ENCODE data around the gene SIAH3. TPM values are rescaled to one million over a fixed set of nuclear protein-coding genes. Genes with fewer than 3 reads are reported as not detected.

The SIAH3 gene
- total RNA-seq, 2 experiments from 2014 or later = not detected

- H3K36me3 ChIP-seq (ENCODE audit: insufficient read depth, low read length) = no peaks in the 10 kb centered on the region
- no peak overlapping the region for H3K4me3 ChIP-seq (ENCODE audit: low read depth, low read length, poor library complexity, severe bottlenecking)
- H2AFZ ChIP-seq (ENCODE audit: low read length) = no peak overlapping the region
- no peaks in the 10 kb centered on the region for H3K9me2 ChIP-seq (ENCODE audit: insufficient read depth, low read length)
- no peak overlapping the region for H3K4me2 ChIP-seq (ENCODE audit: low read length)
- DNase-seq (ENCODE audit: low spot score) = no peak
- POLR2A ChIA-PET = interaction anchor here (0.7 kb wide), 1 partner anchor 10 kb away, joined by 3 read pairs; no protein-coding TSS in a partner anchor
- H3K9me3 ChIP-seq (ENCODE audit: low read length) = no peaks in the 10 kb centered on the region
- CTCF ChIA-PET (ENCODE audit: unreplicated experiment) = no interaction called here
- H3K27ac ChIP-seq (ENCODE audit: low read depth, low read length, poor library complexity, severe bottlenecking) = no peak overlapping the region
- BruUV-seq (replicated peaks) = no TSS peak
- H3K4me1 ChIP-seq (ENCODE audit: insufficient read depth, low read length, poor library complexity, severe bottlenecking) = no peaks in the 10 kb centered on the region
- intact Hi-C loops (cut with micrococcal nuclease; ENCODE audit: unreplicated experiment) = no loop called here
- H4K20me1 ChIP-seq (ENCODE audit: insufficient read depth, low read length) = no peaks in the 10 kb centered on the region
- H3K79me2 ChIP-seq (ENCODE audit: insufficient read depth, low read depth, low read length) = no peaks in the 10 kb centered on the region
- TF ChIP-seq CTCF (conservative IDR thresholded peaks at IDR 0.05; ENCODE audit: low read length) (no peak), EZH2phosphoT487 (IDR thresholded peaks at IDR 0.05; ENCODE audit: borderline replicate concordance, low read depth, low read length) (no peak)
Observed at GRCh38 chr13:45752510-45752909, 99.0 kb downstream of the SIAH3 start.

- H4K20me1 ChIP-seq (ENCODE audit: insufficient read depth, low read length) = no peaks in the 10 kb centered on the region
- intact Hi-C loops (cut with micrococcal nuclease; ENCODE audit: unreplicated experiment) = no loop called here
- CTCF ChIA-PET (ENCODE audit: unreplicated experiment) = no interaction called here
- POLR2A ChIA-PET = interaction anchor here (0.7 kb wide), 1 partner anchor 11 kb away, joined by 3 read pairs; no protein-coding TSS in a partner anchor
- no peaks in the 10 kb centered on the region for H3K9me2 ChIP-seq (ENCODE audit: insufficient read depth, low read length)
- no peaks in the 10 kb centered on the region for H3K4me1 ChIP-seq (ENCODE audit: insufficient read depth, low read length, poor library complexity, severe bottlenecking)
- H2AFZ ChIP-seq (ENCODE audit: low read length) = no peak overlapping the region
- no peaks in the 10 kb centered on the region for H3K36me3 ChIP-seq (ENCODE audit: insufficient read depth, low read length)
- no TSS peak for BruUV-seq (replicated peaks)
- no peak for TF ChIP-seq CTCF (conservative IDR thresholded peaks at IDR 0.05; ENCODE audit: low read length)
- TF ChIP-seq EZH2phosphoT487 (IDR thresholded peaks at IDR 0.05; ENCODE audit: borderline replicate concordance, low read depth, low read length) = no peak
- no peak overlapping the region for H3K27ac ChIP-seq (ENCODE audit: low read depth, low read length, poor library complexity, severe bottlenecking)
- no peak overlapping the region for H3K4me2 ChIP-seq (ENCODE audit: low read length)
- no peak overlapping the region for H3K4me3 ChIP-seq (ENCODE audit: low read depth, low read length, poor library complexity, severe bottlenecking)
- H3K79me2 ChIP-seq (ENCODE audit: insufficient read depth, low read depth, low read length) = no peaks in the 10 kb centered on the region
- no peak for DNase-seq (ENCODE audit: low spot score)
- no peaks in the 10 kb centered on the region for H3K9me3 ChIP-seq (ENCODE audit: low read length)
Observed at GRCh38 chr13:45751885-45752284, 99.7 kb downstream of the SIAH3 start.

- CTCF ChIA-PET (ENCODE audit: unreplicated experiment) = no interaction called here
- Histone ChIP-seq H3K4me3 (ENCODE audit: low read depth, low read length, poor library complexity, severe bottlenecking) (no peak overlapping the region), H3K9me2 (ENCODE audit: insufficient read depth, low read length) (no peaks in the 10 kb centered on the region), H2AFZ (ENCODE audit: low read length) (no peak overlapping the region), H3K9me3 (ENCODE audit: low read length) (no peaks in the 10 kb centered on the region), H3K27ac (ENCODE audit: low read depth, low read length, poor library complexity, severe bottlenecking) (no peak overlapping the region), H3K4me2 (ENCODE audit: low read length) (no peak overlapping the region), H4K20me1 (ENCODE audit: insufficient read depth, low read length) (no peaks in the 10 kb centered on the region), H3K4me1 (ENCODE audit: insufficient read depth, low read length, poor library complexity, severe bottlenecking) (no peaks in the 10 kb centered on the region), H3K79me2 (ENCODE audit: insufficient read depth, low read depth, low read length) (no peaks in the 10 kb centered on the region), H3K36me3 (ENCODE audit: insufficient read depth, low read length) (no peaks in the 10 kb centered on the region)
- TF ChIP-seq EZH2phosphoT487 (IDR thresholded peaks at IDR 0.05; ENCODE audit: borderline replicate concordance, low read depth, low read length) = no peak
- no peak for TF ChIP-seq CTCF (conservative IDR thresholded peaks at IDR 0.05; ENCODE audit: low read length)
- DNase-seq (ENCODE audit: low spot score) = no peak
- POLR2A ChIA-PET = interaction anchor here (0.7 kb wide), 1 partner anchor 735 kb away, joined by 3 read pairs; no protein-coding TSS in a partner anchor
- intact Hi-C loops (cut with micrococcal nuclease; ENCODE audit: unreplicated experiment) = no loop called here
- no TSS peak for BruUV-seq (replicated peaks)
Observed at GRCh38 chr13:45750566-45750965, 101.0 kb downstream of the SIAH3 start.
